GM18909 (cell line): ENCODE measurements around the gene IL17F.
A peak's percentile ranks its signal among the peaks of the same experiment; 100 is the strongest.
"Not testable (repeated sequence)": the region's sequence is repeated elsewhere in the genome, so short reads cannot be mapped to it uniquely, and the experiment has no call there.

Experiments used
- ATAC-seq: cut with Tn5 transposase; IDR thresholded peaks from one replicate; pipeline ENCODE4 v1.9.1; 2021; ENCODE audit warnings: mild to moderate bottlenecking; ENCODE audit not compliant: unreplicated experiment, poor library complexity

IL17F gene

GRCh38 chr6:52249078-52249477, 4.8 kb upstream of the IL17F start:
- ATAC-seq: no peak

DNA sequence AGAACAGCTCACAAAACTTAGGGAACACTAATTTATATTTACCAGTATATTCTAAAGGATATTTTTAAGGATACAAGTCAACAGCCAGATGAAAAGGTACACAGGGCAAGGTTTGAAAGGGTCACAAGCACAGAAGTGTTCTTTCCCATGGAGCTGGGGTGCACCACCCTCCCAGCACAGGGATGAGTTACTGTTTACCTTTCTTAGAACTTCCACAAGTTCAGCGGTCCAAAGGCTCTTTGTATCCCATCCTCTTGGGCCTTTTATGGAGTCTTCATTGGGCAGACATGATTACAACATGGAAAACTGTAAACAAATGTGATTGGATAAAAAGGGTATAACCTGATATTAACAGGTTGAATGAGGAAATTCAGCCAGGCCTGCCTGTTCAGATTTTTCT, 1.1 kb upstream of the IL17F start:
- ATAC-seq: no peak

DNA sequence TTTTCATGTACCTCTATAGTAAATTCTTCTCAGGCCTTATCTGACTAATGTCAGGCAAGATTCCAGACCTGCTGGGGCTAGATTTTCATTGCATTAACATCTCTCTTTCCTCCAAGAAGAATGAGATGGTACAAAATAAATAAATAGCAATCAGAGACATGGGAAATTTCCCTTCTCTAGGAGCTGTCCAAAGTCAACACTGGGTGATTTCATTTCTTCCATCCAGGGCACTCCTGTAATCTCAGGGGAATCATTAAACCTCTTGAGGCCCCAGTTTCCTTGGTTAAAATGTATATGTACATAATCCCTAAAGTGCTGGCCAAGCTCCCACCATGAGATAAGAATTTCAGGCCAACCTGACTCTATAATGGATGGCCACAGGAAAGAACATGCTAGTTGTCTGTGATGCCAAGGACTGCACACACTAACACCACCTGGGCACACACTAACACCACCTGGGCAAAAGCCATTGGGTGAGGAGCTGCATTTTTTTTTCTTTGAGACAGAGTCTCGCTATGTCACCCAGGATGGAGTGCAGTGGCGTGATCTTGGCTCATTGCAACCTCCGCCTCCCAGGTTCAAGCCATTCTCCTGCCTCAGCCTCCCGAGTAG, 912 bp downstream of the IL17F start:
- ATAC-seq: no peak

- no peak for ATAC-seq
These were observed 2.5 kb downstream of the IL17F start for GRCh38 chr6:52241819-52242218.

DNA sequence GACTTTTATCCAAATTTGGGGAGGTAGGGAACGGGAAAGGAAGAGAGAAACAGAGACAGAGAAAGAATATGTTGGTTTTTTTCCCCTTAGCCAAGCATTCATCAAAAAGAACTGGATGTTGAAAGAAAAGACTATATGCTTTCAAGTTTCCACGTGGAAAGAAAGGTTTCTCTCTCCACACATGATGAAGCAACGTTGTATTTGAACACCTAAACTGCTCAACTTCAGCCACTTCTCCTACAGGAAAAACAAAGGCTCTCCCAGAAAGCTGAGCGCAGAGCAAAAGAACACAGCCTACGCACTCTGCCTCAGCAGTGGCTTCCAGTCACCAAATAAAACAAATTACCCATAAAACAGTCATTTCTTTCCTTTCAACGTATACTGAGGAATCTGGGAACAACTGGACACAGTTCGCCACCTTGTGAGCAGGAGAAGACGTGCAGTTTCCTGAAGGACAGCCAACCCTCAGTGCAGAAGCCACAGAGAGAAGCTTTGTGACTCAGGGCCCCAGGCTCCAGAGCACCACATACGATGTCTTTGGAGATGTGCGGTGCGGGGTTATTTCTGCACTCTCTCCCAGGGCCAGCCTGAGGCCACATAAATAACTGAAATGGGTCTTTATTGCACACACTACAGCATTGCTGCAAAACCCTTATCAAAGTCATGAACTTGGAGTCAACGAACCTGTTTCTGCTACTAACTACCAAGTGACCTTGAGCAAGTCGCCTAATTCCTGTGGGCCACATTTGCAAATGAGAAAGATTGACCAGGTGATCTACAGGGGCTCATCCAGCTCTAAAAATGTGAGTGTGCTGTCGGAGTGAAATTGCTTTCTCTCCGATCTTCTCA, 10.1 kb downstream of the IL17F start:
- peak; percentile 79 for ATAC-seq

DNA sequence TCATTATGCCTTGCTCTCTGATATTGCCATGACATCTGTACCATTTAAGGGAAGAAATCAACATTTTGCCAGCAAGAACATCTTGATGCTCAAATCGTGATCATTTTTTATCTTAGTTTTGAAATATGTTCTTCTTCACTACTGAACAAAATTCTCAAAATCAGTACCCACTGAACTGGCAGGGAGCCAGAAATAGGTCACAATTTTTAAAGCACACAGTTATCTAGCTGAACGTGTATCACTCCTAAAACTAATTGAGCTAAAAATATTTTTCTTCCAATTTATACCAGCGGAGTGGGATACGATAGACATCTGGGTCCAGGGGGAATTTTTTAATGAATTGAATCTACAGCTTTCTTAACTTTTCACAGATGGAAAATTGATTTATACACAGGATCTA, 11.3 kb downstream of the IL17F start:
- no peak for ATAC-seq

DNA sequence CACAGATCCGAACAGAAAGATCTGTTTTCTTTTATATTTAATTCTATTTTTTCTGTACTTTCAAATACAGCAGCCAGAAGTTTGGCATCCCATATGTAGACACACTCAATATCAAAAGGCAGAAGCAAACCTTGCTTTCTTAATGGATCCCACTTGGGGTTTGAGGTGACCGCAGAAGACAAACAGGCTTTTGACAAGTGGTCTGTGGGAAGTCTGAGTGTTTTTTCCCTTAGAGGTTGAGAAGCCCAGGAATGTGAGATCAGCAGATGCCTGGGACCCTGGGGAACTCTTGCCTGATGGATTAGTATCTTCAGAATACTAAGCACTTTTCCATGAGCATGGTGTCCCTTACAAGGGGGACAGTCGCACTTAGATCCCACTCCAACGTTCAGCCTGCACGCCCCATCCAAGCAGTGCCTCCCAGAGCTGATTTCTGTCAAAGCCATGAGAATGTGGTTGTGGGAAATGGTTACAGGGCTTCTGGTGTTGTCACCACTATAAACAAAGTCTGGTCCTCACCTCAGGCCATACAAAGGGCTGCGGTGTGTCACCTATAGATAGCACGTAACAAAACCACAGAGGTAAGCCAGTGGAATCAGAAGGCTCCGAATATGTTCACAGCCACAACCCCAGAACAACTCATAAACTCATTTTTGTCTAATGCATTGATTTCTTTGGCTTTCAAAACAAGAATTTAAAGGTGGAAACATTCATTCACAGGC, 12.7 kb downstream of the IL17F start:
- ATAC-seq: no peak

GRCh38 chr6:52230685-52231084, 13.6 kb downstream of the IL17F start:
- ATAC-seq: no peak

DNA sequence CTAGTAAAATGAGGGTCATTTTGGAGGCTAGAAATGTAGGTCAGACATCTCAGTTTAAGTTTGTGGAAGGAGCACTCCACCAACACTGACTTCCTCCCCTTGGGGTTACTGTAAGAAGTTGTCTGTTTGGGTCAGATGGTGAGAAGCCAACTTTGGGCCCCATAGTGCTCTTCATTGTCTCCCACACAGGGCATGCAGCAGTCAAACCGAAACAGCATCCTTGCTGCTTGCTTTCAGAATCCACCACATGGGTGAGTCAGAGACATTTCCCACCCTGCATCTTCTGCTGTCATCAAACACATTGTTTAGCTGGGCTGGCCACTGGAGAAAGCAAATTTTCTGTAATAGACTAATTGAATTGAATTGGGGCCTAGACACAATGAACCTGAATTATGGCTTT, 16.8 kb downstream of the IL17F start:
- peak; percentile 100 for ATAC-seq

GRCh38 chr6:52221302-52221701, 23.0 kb downstream of the IL17F start:
- peak; percentile 83 for ATAC-seq

DNA sequence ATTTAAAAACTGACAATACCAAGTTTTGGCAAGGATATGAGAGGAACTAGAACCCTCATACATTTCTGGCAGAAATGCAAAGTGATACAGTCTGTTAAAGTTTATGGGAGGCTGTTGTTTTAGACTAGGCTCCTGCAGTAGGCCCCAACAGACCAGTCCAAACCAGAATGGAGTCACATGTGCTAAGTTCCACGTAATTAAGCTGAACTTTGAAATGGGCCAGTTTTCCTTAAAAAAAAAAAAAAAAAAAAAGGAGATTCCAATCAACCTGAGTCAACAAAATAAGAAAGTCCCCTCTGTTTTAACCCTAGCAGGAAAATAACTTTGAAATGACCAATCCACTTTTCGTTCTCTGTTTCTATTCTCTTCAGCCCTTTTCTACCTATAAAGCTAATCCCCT, 26.5 kb downstream of the IL17F start:
- no peak for ATAC-seq

- ATAC-seq: no peak
These were observed 27.2 kb downstream of the IL17F start for GRCh38 chr6:52216932-52217575.

- no peak for ATAC-seq
These were observed 28.5 kb downstream of the IL17F start for GRCh38 chr6:52215787-52216186.

DNA sequence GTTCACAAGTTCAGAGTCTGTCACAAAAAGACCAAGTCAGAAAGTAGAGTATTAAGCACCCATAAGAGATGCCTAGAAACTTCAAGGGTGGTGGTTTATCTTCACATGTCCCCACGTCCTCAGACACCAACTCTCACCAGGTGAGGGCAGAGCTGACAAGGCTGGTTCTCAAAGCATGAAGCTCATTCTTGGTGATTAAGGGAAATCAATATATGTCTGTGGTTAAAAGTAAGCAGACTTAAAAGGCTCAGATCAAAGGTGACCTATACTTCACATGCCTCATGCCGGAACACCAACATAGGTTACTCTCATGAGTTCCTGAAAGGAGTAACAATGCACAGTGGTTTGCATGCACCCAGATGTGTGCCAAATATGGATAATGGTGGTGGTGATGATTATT, 31.2 kb downstream of the IL17F start:
- no peak for ATAC-seq

DNA sequence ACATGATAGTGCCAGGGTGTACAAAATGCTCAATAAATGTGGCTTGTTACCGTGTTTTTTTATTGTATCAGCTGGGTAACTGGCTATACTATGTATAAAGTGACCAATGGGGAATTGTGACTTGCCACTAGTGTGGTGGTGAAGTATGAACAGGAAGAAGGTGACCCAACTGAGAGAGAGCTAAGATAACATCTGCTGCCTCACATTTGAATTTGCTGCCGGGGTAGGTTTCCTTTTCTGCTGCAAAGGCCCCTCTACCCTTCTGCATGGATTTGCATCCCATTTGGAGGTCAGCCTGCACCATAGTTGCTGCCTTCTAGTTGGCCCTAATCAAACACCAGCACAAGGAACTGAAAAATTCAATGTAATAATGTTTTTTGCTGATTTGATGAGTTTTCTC, 34.1 kb downstream of the IL17F start:
- ATAC-seq: peak; percentile 77

DNA sequence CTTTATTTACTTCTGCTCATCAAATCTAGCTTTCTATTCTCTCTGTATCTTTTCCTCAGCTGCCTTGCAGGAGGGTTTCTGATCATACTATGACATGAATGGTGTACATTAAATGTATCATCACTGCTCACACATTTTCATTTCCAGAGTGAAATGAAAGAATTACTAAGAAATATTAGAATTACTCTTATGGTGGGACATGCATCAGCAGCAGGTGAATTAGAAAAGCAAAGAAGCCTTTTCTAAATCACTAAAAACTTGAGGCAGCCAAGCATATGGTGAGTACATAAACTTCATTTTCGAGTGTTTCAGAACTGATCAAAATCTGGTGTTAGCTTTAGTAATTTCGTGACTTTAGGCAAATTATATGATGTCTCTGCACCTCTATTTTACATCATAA, 34.5 kb downstream of the IL17F start:
- peak; percentile 25 for ATAC-seq

GRCh38 chr6:52208612-52209011, 35.7 kb downstream of the IL17F start:
- ATAC-seq: no peak

GRCh38 chr6:52207066-52207465, 37.2 kb downstream of the IL17F start:
- ATAC-seq: no peak

DNA sequence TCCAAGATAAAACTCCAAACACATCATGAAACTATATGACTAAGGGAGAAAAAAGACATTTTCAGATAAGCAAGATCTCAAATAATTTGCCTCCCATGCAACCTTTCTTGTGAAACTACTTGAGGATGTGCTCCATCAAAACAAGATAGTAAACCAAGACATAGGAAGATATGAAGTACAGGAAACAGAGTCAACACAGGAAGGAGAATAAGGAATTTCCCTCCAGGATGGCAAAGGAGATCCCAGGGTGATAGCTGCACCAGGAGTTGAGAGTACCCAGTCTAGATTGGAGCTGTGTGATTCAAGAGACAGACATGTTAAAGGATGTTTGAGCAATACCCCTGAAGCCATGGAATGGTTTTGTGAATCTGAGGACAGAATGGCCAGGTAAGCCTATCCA, 42.8 kb downstream of the IL17F start:
- no peak for ATAC-seq

DNA sequence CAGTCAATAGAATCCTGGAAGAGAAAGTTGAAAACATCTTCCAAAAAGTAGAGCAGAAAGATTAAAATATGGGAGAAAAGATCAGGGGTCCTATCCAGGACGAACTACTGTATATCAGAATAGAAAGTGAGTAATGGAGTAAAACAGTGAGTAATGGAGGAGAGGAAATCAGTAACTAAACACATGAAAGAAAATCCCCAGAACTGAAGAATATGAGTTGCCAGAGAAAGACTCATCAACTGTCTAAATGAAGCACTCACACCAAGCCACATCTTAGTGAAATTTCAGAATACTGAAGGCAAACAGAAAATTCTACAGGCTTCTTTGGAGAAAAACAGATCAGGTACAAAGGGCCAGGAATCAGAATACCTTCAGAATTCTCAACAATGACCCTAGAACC, 43.3 kb downstream of the IL17F start:
- no peak for ATAC-seq

GRCh38 chr6:52200088-52200487, 44.2 kb downstream of the IL17F start:
- ATAC-seq: not testable (repeated sequence)
